Chondrocyte (in vitro differentiated cells): ENCODE results near the gene GPM6B. TPM values are rescaled to one million over a fixed set of nuclear protein-coding genes. Genes with fewer than 3 reads are reported as not detected.

Source experiments
- DNase-seq: peaks from one replicate; pipeline ENCODE4 v3.0.0; 2021; ENCODE audit warnings: mixed read lengths, low spot score
- H3K27ac Mint-ChIP-seq: one replicate; pipeline ENCODE4 v1.8.0; 2021; ENCODE audit warnings: mild to moderate bottlenecking, moderate library complexity, mixed read lengths; ENCODE audit not compliant: unreplicated experiment
- H3K27me3 Mint-ChIP-seq: 2 replicates; pipeline ENCODE4 v1.8.0; 2021; ENCODE audit warnings: low read depth, mixed read lengths
- H3K36me3 Mint-ChIP-seq: 2 replicates; pipeline ENCODE4 v1.8.0; 2021; ENCODE audit warnings: low read depth, mixed read lengths
- H3K4me1 Mint-ChIP-seq: 2 replicates; pipeline ENCODE4 v1.8.0; 2021; ENCODE audit warnings: low read depth, mild to moderate bottlenecking, mixed read lengths
- H3K4me3 Mint-ChIP-seq: one replicate; pipeline ENCODE4 v1.8.0; 2021; ENCODE audit warnings: mild to moderate bottlenecking, moderate library complexity, mixed read lengths; ENCODE audit not compliant: unreplicated experiment
- H3K9me3 Mint-ChIP-seq: 2 replicates; pipeline ENCODE4 v1.8.0; 2021; ENCODE audit warnings: low read depth, mixed read lengths
- CTCF ChIP-seq: fragments of 200-600 bp; sonication (generic); IDR thresholded peaks from 2 replicates; pipeline ENCODE4 v1.5.0; 2021; ENCODE audit warnings: antibody characterized with exemption, mild to moderate bottlenecking, moderate library complexity
- total RNA-seq: library from RNA; stranded (reverse); gene quantifications from 3 replicates; pipeline ENCODE4 v1.2.1, GENCODE V29; 2021

GPM6B gene
- total RNA-seq, 1 donor from 2014 or later: 28.8 TPM

GRCh38 chrX:13786048-13786447 is 30.8 kb downstream of the GPM6B start:
- no peak for TF ChIP-seq CTCF
- Mint-ChIP-seq H3K27ac (no peak overlapping the region), H3K36me3 (no peaks in the 10 kb centered on the region), H3K27me3 (no peaks in the 10 kb centered on the region), H3K4me3 (no peak overlapping the region), H3K9me3 (peaks cover 6% of the 10 kb centered on the region), H3K4me1 (peaks cover 12% of the 10 kb centered on the region)
- DNase-seq: no peak

DNA sequence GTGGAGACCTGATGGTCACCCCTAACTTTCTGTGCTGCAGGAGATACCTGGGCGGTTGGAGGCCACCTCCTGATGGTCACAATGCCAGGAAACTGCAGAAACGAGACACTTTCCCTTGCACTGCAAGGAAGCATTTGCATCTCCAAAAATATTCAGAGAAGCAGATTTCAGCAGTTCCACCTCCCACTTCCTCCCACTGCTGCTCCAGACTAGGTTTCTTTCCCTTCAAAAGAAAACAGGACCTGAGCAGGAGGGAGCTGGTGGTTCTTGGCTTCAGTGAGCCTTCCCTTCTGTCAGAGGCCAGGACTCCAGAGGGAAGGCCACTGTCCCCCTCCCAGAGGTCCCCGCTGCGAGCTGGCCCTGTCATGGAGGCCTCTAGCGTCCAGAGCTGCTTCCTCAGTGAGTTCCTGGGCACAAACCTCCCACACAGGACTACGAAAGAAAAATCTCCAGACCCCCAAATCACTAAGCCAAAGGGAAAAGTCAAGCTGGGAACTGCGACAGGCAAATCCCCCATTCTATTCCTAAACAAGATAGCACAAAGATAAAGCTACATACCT is 35.9 kb downstream of the GPM6B start:
- no peak for DNase-seq
- TF ChIP-seq CTCF: no peak
- Mint-ChIP-seq H3K9me3 (peaks cover 3% of the 10 kb centered on the region), H3K4me3 (no peak overlapping the region), H3K36me3 (no peaks in the 10 kb centered on the region), H3K4me1 (peaks cover 8% of the 10 kb centered on the region), H3K27ac (no peak overlapping the region), H3K27me3 (no peaks in the 10 kb centered on the region)

DNA sequence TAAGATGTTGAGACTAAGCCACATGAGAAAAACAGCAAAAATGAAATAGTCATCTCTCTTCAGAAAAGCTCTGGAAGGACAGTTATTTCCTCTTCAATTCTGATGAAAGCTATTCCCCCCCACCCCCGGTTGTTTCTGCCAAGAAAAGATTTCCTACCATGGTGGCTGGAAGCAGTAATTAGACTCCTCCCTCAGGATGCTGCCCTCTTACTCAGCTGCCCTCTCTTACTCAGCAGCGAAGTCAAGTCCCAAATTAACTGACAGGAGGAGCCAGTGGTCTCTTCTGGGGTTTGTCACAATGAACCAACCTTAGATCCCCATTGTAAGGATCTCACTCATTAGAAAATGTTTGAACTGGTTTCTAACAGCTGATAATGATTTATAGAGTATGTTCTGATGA is 38.0 kb downstream of the GPM6B start:
- Mint-ChIP-seq H3K9me3 (peaks cover 5% of the 10 kb centered on the region), H3K36me3 (peaks cover 8% of the 10 kb centered on the region), H3K4me3 (no peak overlapping the region), H3K27me3 (no peaks in the 10 kb centered on the region), H3K4me1 (peaks cover 8% of the 10 kb centered on the region), H3K27ac (no peak overlapping the region)
- TF ChIP-seq CTCF: peak; percentile 31
- no peak for DNase-seq

DNA sequence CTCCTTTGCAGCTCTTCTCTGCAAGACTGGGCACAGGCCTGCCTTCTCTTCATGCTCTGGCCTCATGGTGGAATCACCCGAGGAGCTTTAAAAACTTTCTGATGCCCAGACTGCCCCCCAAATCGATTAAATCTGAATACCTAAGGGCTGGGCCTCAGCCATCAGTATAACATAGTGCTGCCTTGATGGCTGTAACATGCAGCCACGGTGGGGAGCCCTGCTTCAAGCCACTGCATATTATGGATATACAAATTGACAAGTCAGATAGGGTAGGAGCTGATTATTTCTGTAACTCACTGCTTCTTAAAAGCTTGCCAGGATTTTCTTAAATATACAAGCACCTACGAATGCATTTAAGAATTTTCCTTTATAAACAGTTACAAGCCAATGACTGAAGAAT is 40.5 kb downstream of the GPM6B start:
- Mint-ChIP-seq H3K27me3 (no peaks in the 10 kb centered on the region), H3K27ac (no peak overlapping the region), H3K4me1 (peaks cover 8% of the 10 kb centered on the region), H3K4me3 (no peak overlapping the region), H3K9me3 (peaks cover 5% of the 10 kb centered on the region), H3K36me3 (peaks cover 14% of the 10 kb centered on the region)
- no peak for DNase-seq
- TF ChIP-seq CTCF: no peak

- Mint-ChIP-seq H3K36me3 (peaks cover 14% of the 10 kb centered on the region), H3K27ac (no peak overlapping the region), H3K9me3 (peaks cover 5% of the 10 kb centered on the region), H3K4me1 (peaks cover 8% of the 10 kb centered on the region), H3K4me3 (no peak overlapping the region), H3K27me3 (no peaks in the 10 kb centered on the region)
- no peak for DNase-seq
- no peak for TF ChIP-seq CTCF
Measured at GRCh38 chrX:13775837-13776236, 41.1 kb downstream of the GPM6B start.
